ENCODE results near the gene APOBEC4. TPM values are rescaled to one million over a fixed set of nuclear protein-coding genes. Genes with fewer than 3 reads are reported as not detected.
A peak's percentile ranks its signal among the peaks of the same experiment; 100 is the strongest.

The APOBEC4 gene
- total RNA-seq, 2 donors from 2014 or later = not detected

GRCh38 chr1:183678819-183679218 lies 25.7 kb upstream of the APOBEC4 start:
- Mint-ChIP-seq H3K27ac (no peak overlapping the region), H3K36me3 (no peaks in the 10 kb centered on the region), H3K9me3 (no peaks in the 10 kb centered on the region)
- ATAC-seq (no peak), DNase-seq (ENCODE audit: low spot score in 2 of 2) (no peak)

GRCh38 chr1:183676586-183677189 lies 23.6 kb upstream of the APOBEC4 start:
- Mint-ChIP-seq H3K9me3 (no peaks in the 10 kb centered on the region), H3K27ac (no peak overlapping the region), H3K36me3 (no peaks in the 10 kb centered on the region)
- DNase-seq (ENCODE audit: low spot score in 2 of 2) (no peak), ATAC-seq (no peak)

GRCh38 chr1:183675883-183676585 lies 22.9 kb upstream of the APOBEC4 start:
- no peak for DNase-seq (ENCODE audit: low spot score in 2 of 2)
- no peak for ATAC-seq
- Mint-ChIP-seq H3K9me3 (no peaks in the 10 kb centered on the region), H3K36me3 (no peaks in the 10 kb centered on the region), H3K27ac (no peak overlapping the region)

- Mint-ChIP-seq H3K9me3 (peaks cover 0 to 5% of the 10 kb centered on the region in 2 donors), H3K27ac (no peak overlapping the region), H3K36me3 (no peaks in the 10 kb centered on the region)
- ATAC-seq = no peak
- no peak for DNase-seq (ENCODE audit: low spot score in 2 of 2)
Observed at GRCh38 chr1:183675381-183675780, 22.3 kb upstream of the APOBEC4 start.

GRCh38 chr1:183674886-183675285 lies 21.8 kb upstream of the APOBEC4 start:
- ATAC-seq (no peak), DNase-seq (ENCODE audit: low spot score in 2 of 2) (no peak)
- H3K9me3 Mint-ChIP-seq = peaks cover 0 to 5% of the 10 kb centered on the region in 2 donors
- H3K36me3 Mint-ChIP-seq = no peaks in the 10 kb centered on the region
- no peak overlapping the region for H3K27ac Mint-ChIP-seq

GRCh38 chr1:183674339-183674738 lies 21.2 kb upstream of the APOBEC4 start:
- Mint-ChIP-seq H3K9me3 (peaks cover 0 to 5% of the 10 kb centered on the region in 2 donors), H3K27ac (no peak overlapping the region), H3K36me3 (no peaks in the 10 kb centered on the region)
- DNase-seq (ENCODE audit: low spot score in 2 of 2) (no peak), ATAC-seq (no peak)

- Mint-ChIP-seq H3K9me3 (peaks cover 0 to 5% of the 10 kb centered on the region in 2 donors), H3K36me3 (no peaks in the 10 kb centered on the region), H3K27ac (no peak overlapping the region)
- ATAC-seq (no peak), DNase-seq (ENCODE audit: low spot score in 2 of 2) (no peak)
Observed at GRCh38 chr1:183673605-183674323, 20.6 kb upstream of the APOBEC4 start.

GRCh38 chr1:183670169-183670568 lies 17.1 kb upstream of the APOBEC4 start:
- H3K9me3 Mint-ChIP-seq = peaks cover 0 to 5% of the 10 kb centered on the region in 2 donors
- no peaks in the 10 kb centered on the region for H3K36me3 Mint-ChIP-seq
- no peak for DNase-seq (ENCODE audit: low spot score in 2 of 2)
- H3K27ac Mint-ChIP-seq = no peak overlapping the region
- no peak for ATAC-seq

GRCh38 chr1:183656355-183656754 lies 3.2 kb upstream of the APOBEC4 start:
- Mint-ChIP-seq H3K36me3 (peaks cover 0 to 7% of the 10 kb centered on the region in 2 donors), H3K27ac (no peak overlapping the region), H3K9me3 (peaks cover 0 to 8% of the 10 kb centered on the region in 2 donors)
- DNase-seq (ENCODE audit: low spot score in 2 of 2) (no peak), ATAC-seq (no peak)

GRCh38 chr1:183655562-183656075 lies 2.5 kb upstream of the APOBEC4 start:
- Mint-ChIP-seq H3K27ac (no peak overlapping the region), H3K9me3 (peaks cover 0 to 9% of the 10 kb centered on the region in 2 donors), H3K36me3 (peaks cover 0 to 10% of the 10 kb centered on the region in 2 donors)
- ATAC-seq (peak in 1 of 2 donors; percentile 32), DNase-seq (ENCODE audit: low spot score in 2 of 2) (peak in 1 of 2 donors; percentile 79)

GRCh38 chr1:183654706-183655105 lies 1.6 kb upstream of the APOBEC4 start:
- Mint-ChIP-seq H3K27ac (no peak overlapping the region), H3K9me3 (peaks cover 0 to 9% of the 10 kb centered on the region in 2 donors), H3K36me3 (peaks cover 0 to 10% of the 10 kb centered on the region in 2 donors)
- DNase-seq (ENCODE audit: low spot score in 2 of 2) (no peak), ATAC-seq (no peak)

GRCh38 chr1:183653876-183654451 lies 848 bp upstream of the APOBEC4 start:
- H3K27ac Mint-ChIP-seq = peak overlapping the region; percentile 3 to 75
- H3K36me3 Mint-ChIP-seq = peaks cover 0 to 10% of the 10 kb centered on the region in 2 donors
- DNase-seq (ENCODE audit: low spot score in 2 of 2) (no peak), ATAC-seq (no peak)
- H3K9me3 Mint-ChIP-seq = peaks cover 0 to 9% of the 10 kb centered on the region in 2 donors

GRCh38 chr1:183653462-183653794 lies 312 bp upstream of the APOBEC4 start:
- ATAC-seq = no peak
- peaks cover 0 to 10% of the 10 kb centered on the region in 2 donors for H3K36me3 Mint-ChIP-seq
- peaks cover 0 to 9% of the 10 kb centered on the region in 2 donors for H3K9me3 Mint-ChIP-seq
- peak overlapping the region; percentile 75 to 98 for H3K27ac Mint-ChIP-seq
- no peak for DNase-seq (ENCODE audit: low spot score in 2 of 2)

GRCh38 chr1:183652107-183652506 lies 1.0 kb downstream of the APOBEC4 start:
- DNase-seq (ENCODE audit: low spot score in 2 of 2) = peak in 1 of 2 donors; percentile 35
- Mint-ChIP-seq H3K9me3 (peaks cover 0 to 9% of the 10 kb centered on the region in 2 donors), H3K27ac (peak overlapping the region; percentile 75 to 98), H3K36me3 (peaks cover 0 to 10% of the 10 kb centered on the region in 2 donors)
- peak; percentile 93 to 96 for ATAC-seq

- Mint-ChIP-seq H3K9me3 (peaks cover 0 to 9% of the 10 kb centered on the region in 2 donors), H3K27ac (peak overlapping the region; percentile 75 to 98), H3K36me3 (peaks cover 0 to 10% of the 10 kb centered on the region in 2 donors)
- DNase-seq (ENCODE audit: low spot score in 2 of 2) (no peak), ATAC-seq (no peak)
Observed at GRCh38 chr1:183651612-183652011, 1.5 kb downstream of the APOBEC4 start.

- DNase-seq (ENCODE audit: low spot score in 2 of 2) (no peak), ATAC-seq (no peak)
- Mint-ChIP-seq H3K27ac (no peak overlapping the region), H3K9me3 (peaks cover 0 to 9% of the 10 kb centered on the region in 2 donors), H3K36me3 (peaks cover 0 to 10% of the 10 kb centered on the region in 2 donors)
Observed at GRCh38 chr1:183648042-183648441, 5.1 kb downstream of the APOBEC4 start.

- H3K27ac Mint-ChIP-seq = no peak overlapping the region
- no peak for DNase-seq (ENCODE audit: low spot score in 2 of 2)
- no peak for ATAC-seq
- H3K9me3 Mint-ChIP-seq = peaks cover 0 to 6% of the 10 kb centered on the region in 2 donors
- H3K36me3 Mint-ChIP-seq = peaks cover 0 to 7% of the 10 kb centered on the region in 2 donors
Observed at GRCh38 chr1:183646776-183647175, 6.3 kb downstream of the APOBEC4 start.

Measured in activated naive CD4-positive, alpha-beta T cell treated with anti-CD3 and anti-CD28 coated beads, Interleukin-2, amount 50 U/mL, for 72 hours (primary cell).